H1 (cell line): Measurements from ENCODE around the gene COMT. TPM values are rescaled to one million over a fixed set of nuclear protein-coding genes. Genes with fewer than 3 reads are reported as not detected.

Source experiments
- NANOG ChIP-seq: IDR thresholded peaks from 2 replicates; pipeline ENCODE4 v1.6.1; 2011; ENCODE audit warnings: low read length, low read depth, mild to moderate bottlenecking, inconsistent platforms; ENCODE audit not compliant: insufficient read depth, poor library complexity, severe bottlenecking
- SIN3A ChIP-seq, 2 experiments: IDR thresholded peaks in 1 of 2; conservative IDR thresholded peaks in 1 of 2; 2 replicates each; pipeline ENCODE4 v1.6.1; 2011 to 2012; ENCODE audit warnings: low read length in 2 of 2, improper control_type of control experiment in 1 of 2, low read depth in 1 of 2, mild to moderate bottlenecking in 1 of 2
- TCF12 ChIP-seq: IDR thresholded peaks from 2 replicates; pipeline ENCODE4 v1.6.1; 2011; ENCODE audit warnings: low read depth, mild to moderate bottlenecking, low read length
- TEAD4 ChIP-seq: IDR thresholded peaks from 2 replicates; pipeline ENCODE4 v1.6.1; 2012; ENCODE audit warnings: low read depth, low read length, inconsistent platforms, mixed read lengths
- polyA plus RNA-seq, 7 experiments: library from polyadenylated mRNA; depleted of rRNA in 3 of 7; stranded (reverse) in 5 of 7; unstranded in 2 of 7; fragments of >200 nt in 5 of 7; fragments of 200-250 nt in 2 of 7; gene quantifications; 1 replicate in 5 of 7; 2 replicates in 1 of 7; 4 replicates in 1 of 7; pipeline versions ENCODE4 v1.2.1 to v1.2.3, GENCODE V29; 2011 to 2013; ENCODE audit warnings: missing spikeins in 2 of 7, mixed read lengths in 2 of 7
- total RNA-seq: library from RNA; stranded (reverse); fragmentation: NEBNext Ultra II Directional; extraction: Animal tissue kit (Norgen Biotek cat#: 25700); gene quantifications from 2 replicates; pipeline ENCODE4 v1.2.1, GENCODE V29; 2021
- TF ChIP-seq, protein P1 (sequence below): IDR thresholded peaks from 2 replicates; pipeline ENCODE4 v1.6.1; 2011; ENCODE audit warnings: low read depth, mild to moderate bottlenecking, low read length; ENCODE audit not compliant: insufficient read depth

The COMT gene
- total and polyA plus RNA-seq, 2 of the 8 experiments (the other 6 are each of a cell fraction or from before 2014, with no cell fraction given), result 15.2 to 33.7 TPM

DNA sequence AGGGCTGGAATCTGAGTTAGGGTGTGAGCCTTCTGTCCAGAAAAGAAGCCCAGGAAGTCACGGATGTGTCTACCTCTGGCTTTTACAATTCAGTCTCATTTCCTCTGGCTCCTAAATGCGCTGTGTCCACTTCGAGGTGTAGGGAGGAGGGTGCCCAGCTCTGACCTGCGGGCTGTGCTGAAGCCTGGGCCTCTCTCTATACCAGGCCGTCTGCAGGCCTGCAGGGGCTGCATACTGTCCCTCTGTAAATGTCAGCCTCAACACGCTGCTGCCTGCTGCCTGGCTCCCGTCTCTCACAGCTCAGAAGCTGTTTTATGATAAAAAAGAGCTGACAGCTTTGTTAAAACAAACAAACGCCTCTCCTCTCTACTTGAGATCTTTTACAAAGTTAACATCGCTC is 60.6 kb downstream of the COMT start (continued):
- TF ChIP-seq, protein P1, sequence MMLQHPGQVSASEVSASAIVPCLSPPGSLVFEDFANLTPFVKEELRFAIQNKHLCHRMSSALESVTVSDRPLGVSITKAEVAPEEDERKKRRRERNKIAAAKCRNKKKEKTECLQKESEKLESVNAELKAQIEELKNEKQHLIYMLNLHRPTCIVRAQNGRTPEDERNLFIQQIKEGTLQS, result no peak
- TF ChIP-seq TEAD4 (no peak), NANOG (no peak), SIN3A (conservative IDR thresholded peaks at IDR 0.05 in 1 of 2, IDR thresholded peaks at IDR 0.05 in 1 of 2; ENCODE audit: low read depth in 1 of 2, low read length in 2 of 2) (no peak), TCF12 (no peak)
